Skeletal muscle tissue (tissue), 4 donors: Measurements from ENCODE around the gene RIMS4. TPM values are rescaled to one million over a fixed set of nuclear protein-coding genes. Genes with fewer than 3 reads are reported as not detected.

Experiments used
- H3K27ac ChIP-seq: one replicate; pipeline ENCODE4 v1.7.0; 2013; ENCODE audit warnings: mild to moderate bottlenecking, low read depth, low read length, inconsistent platforms
- H3K27me3 ChIP-seq, 3 donors: one replicate each; pipeline ENCODE4 v1.7.0; 2013; ENCODE audit warnings: low read length in 3 of 3; ENCODE audit not compliant: control insufficient read depth in 3 of 3, insufficient read depth in 3 of 3
- H3K36me3 ChIP-seq, 3 donors: one replicate each; pipeline ENCODE4 v1.7.0; 2013; ENCODE audit warnings: low read length in 3 of 3; ENCODE audit not compliant: control insufficient read depth in 3 of 3, insufficient read depth in 3 of 3
- H3K4me1 ChIP-seq, 3 donors: one replicate each; pipeline ENCODE4 v1.7.0; 2013; ENCODE audit warnings: low read length in 3 of 3, mild to moderate bottlenecking in 3 of 3; ENCODE audit not compliant: control insufficient read depth in 3 of 3, insufficient read depth in 3 of 3
- H3K4me3 ChIP-seq, 3 donors: one replicate each; pipeline ENCODE4 v1.7.0; 2013; ENCODE audit warnings: low read length in 3 of 3
- H3K9ac ChIP-seq, 3 donors: one replicate each; pipeline ENCODE4 v1.7.0; 2013; ENCODE audit warnings: low read length in 3 of 3, mild to moderate bottlenecking in 3 of 3, moderate library complexity in 2 of 3, low read depth in 1 of 3
- H3K9me3 ChIP-seq, 3 donors: one replicate each; pipeline ENCODE4 v1.7.0; 2013; ENCODE audit warnings: low read length in 3 of 3; ENCODE audit not compliant: control insufficient read depth in 3 of 3
- total RNA-seq: library from RNA; depleted of rRNA; stranded (reverse); fragments of >200 nt; gene quantifications from one replicate; pipeline ENCODE4 v1.2.3, GENCODE V29; 2014
- donor health status: Osteomylitis.

RIMS4 gene
- total RNA-seq, 1 donor from 2014 or later = 3.1 TPM

- Histone ChIP-seq H3K9me3 (peaks cover 4 to 17% (median 9%) of the 10 kb centered on the region in 3 donors), H3K9ac (no peak overlapping the region)
Observed at GRCh38 chr20:44814937-44815336, 4.6 kb upstream of the RIMS4 start.

GRCh38 chr20:44811150-44811685 is 872 bp upstream of the RIMS4 start:
- peak overlapping the region in 2 of 3 donors; percentile 19 to 56 for H3K4me3 ChIP-seq

More at GRCh38 chr20:44814937-44815336, 4.6 kb upstream of the RIMS4 start:
- Histone ChIP-seq H3K36me3 (no peaks in the 10 kb centered on the region), H3K4me1 (peaks cover 2 to 5% (median 3%) of the 10 kb centered on the region in 3 donors), H3K27ac (no peak overlapping the region), H3K4me3 (no peak overlapping the region), H3K27me3 (peaks cover 10 to 16% (median 14%) of the 10 kb centered on the region in 3 donors)

GRCh38 chr20:44810061-44810390 is 320 bp downstream of the RIMS4 start:
- Histone ChIP-seq H3K4me3 (peak overlapping the region in 2 of 3 donors; percentile 29 to 43), H3K27ac (no peak overlapping the region), H3K27me3 (peaks cover 19 to 31% (median 26%) of the 10 kb centered on the region in 3 donors), H3K36me3 (no peaks in the 10 kb centered on the region), H3K9me3 (peaks cover 4 to 17% (median 9%) of the 10 kb centered on the region in 3 donors), H3K9ac (no peak overlapping the region), H3K4me1 (peaks cover 17 to 25% (median 18%) of the 10 kb centered on the region in 3 donors)

More at GRCh38 chr20:44811150-44811685, 872 bp upstream of the RIMS4 start:
- Histone ChIP-seq H3K9me3 (peaks cover 4 to 17% (median 9%) of the 10 kb centered on the region in 3 donors), H3K27ac (no peak overlapping the region), H3K36me3 (no peaks in the 10 kb centered on the region), H3K27me3 (peaks cover 19 to 31% (median 26%) of the 10 kb centered on the region in 3 donors), H3K9ac (no peak overlapping the region), H3K4me1 (peaks cover 8 to 14% (median 10%) of the 10 kb centered on the region in 3 donors)

GRCh38 chr20:44809380-44810060 is 826 bp downstream of the RIMS4 start:
- Histone ChIP-seq H3K9ac (no peak overlapping the region), H3K27me3 (peaks cover 19 to 31% (median 26%) of the 10 kb centered on the region in 3 donors), H3K27ac (no peak overlapping the region), H3K9me3 (peaks cover 4 to 17% (median 9%) of the 10 kb centered on the region in 3 donors), H3K36me3 (no peaks in the 10 kb centered on the region), H3K4me1 (peaks cover 18 to 25% (median 18%) of the 10 kb centered on the region in 3 donors), H3K4me3 (peak overlapping the region in 2 of 3 donors; percentile 29 to 43)

GRCh38 chr20:44807684-44808056 is 2.7 kb downstream of the RIMS4 start:
- peaks cover 19 to 29% (median 26%) of the 10 kb centered on the region in 3 donors for H3K27me3 ChIP-seq
- no peaks in the 10 kb centered on the region for H3K36me3 ChIP-seq
- peaks cover 26 to 34% (median 32%) of the 10 kb centered on the region in 3 donors for H3K4me1 ChIP-seq
- no peak overlapping the region for H3K27ac ChIP-seq
- H3K9me3 ChIP-seq = peaks cover 4 to 15% (median 9%) of the 10 kb centered on the region in 3 donors
- no peak overlapping the region for H3K9ac ChIP-seq
- H3K4me3 ChIP-seq = no peak overlapping the region

GRCh38 chr20:44807051-44807683 is 3.2 kb downstream of the RIMS4 start:
- Histone ChIP-seq H3K4me3 (no peak overlapping the region), H3K9me3 (peaks cover 4 to 10% (median 6%) of the 10 kb centered on the region in 3 donors), H3K4me1 (peaks cover 26 to 34% (median 32%) of the 10 kb centered on the region in 3 donors), H3K27me3 (peaks cover 19 to 28% (median 26%) of the 10 kb centered on the region in 3 donors), H3K27ac (no peak overlapping the region), H3K9ac (no peak overlapping the region), H3K36me3 (no peaks in the 10 kb centered on the region)

- Histone ChIP-seq H3K27ac (peak overlapping the region; percentile 43), H3K9me3 (peaks cover 0 to under 1% (median 0%) of the 10 kb centered on the region in 3 donors), H3K4me1 (peaks cover 26 to 34% (median 32%) of the 10 kb centered on the region in 3 donors), H3K4me3 (peak overlapping the region in 1 of 3 donors; percentile 13), H3K36me3 (no peaks in the 10 kb centered on the region), H3K9ac (peak overlapping the region in 1 of 3 donors; percentile 45), H3K27me3 (peaks cover 14 to 21% (median 17%) of the 10 kb centered on the region in 3 donors)
Observed at GRCh38 chr20:44805979-44806620, 4.2 kb downstream of the RIMS4 start.

- H3K36me3 ChIP-seq = no peaks in the 10 kb centered on the region
- peak overlapping the region in 1 of 3 donors; percentile 45 for H3K9ac ChIP-seq
- H3K9me3 ChIP-seq = no peaks in the 10 kb centered on the region
- H3K4me1 ChIP-seq = peaks cover 24 to 31% (median 27%) of the 10 kb centered on the region in 3 donors
- peaks cover 9 to 17% (median 12%) of the 10 kb centered on the region in 3 donors for H3K27me3 ChIP-seq
- no peak overlapping the region for H3K4me3 ChIP-seq
- H3K27ac ChIP-seq = peak overlapping the region; percentile 25
Observed at GRCh38 chr20:44805335-44805978, 4.9 kb downstream of the RIMS4 start.

- Histone ChIP-seq H3K36me3 (no peaks in the 10 kb centered on the region), H3K4me3 (no peak overlapping the region), H3K27ac (peak overlapping the region; percentile 78), H3K27me3 (peaks cover 2 to 3% (median 3%) of the 10 kb centered on the region in 3 donors), H3K4me1 (peaks cover 24 to 28% (median 27%) of the 10 kb centered on the region in 3 donors), H3K9ac (no peak overlapping the region), H3K9me3 (no peaks in the 10 kb centered on the region)
Observed at GRCh38 chr20:44803383-44803941, 6.9 kb downstream of the RIMS4 start.
